Muscle of leg (tissue), 11 donors: ENCODE measurements around the gene BEST2. TPM values are rescaled to one million over a fixed set of nuclear protein-coding genes. Genes with fewer than 3 reads are reported as not detected.
A peak's percentile ranks its signal among the peaks of the same experiment; 100 is the strongest.
"Not testable (repeated sequence)": the region's sequence is repeated elsewhere in the genome, so short reads cannot be mapped to it uniquely, and the experiment has no call there.

Experiments used
- DNase-seq: peaks from one replicate; pipeline ENCODE4 v3.0.0; 2013
- H3K27ac ChIP-seq: one replicate; pipeline ENCODE4 v1.5.1; 2013; ENCODE audit warnings: mild to moderate bottlenecking, low read length, control low read depth
- H3K27me3 ChIP-seq: one replicate; pipeline ENCODE4 v1.6.1; 2013; ENCODE audit warnings: low read length; ENCODE audit not compliant: control insufficient read depth, insufficient read depth
- H3K36me3 ChIP-seq: one replicate; pipeline ENCODE4 v1.6.1; 2013; ENCODE audit warnings: low read length; ENCODE audit not compliant: control insufficient read depth, insufficient read depth
- H3K4me1 ChIP-seq: one replicate; pipeline ENCODE4 v1.6.1; 2013; ENCODE audit warnings: low read length; ENCODE audit not compliant: control insufficient read depth, insufficient read depth
- H3K4me3 ChIP-seq: one replicate; pipeline ENCODE4 v1.5.1; 2013; ENCODE audit warnings: low read length, control low read depth
- H3K9me3 ChIP-seq: replicated peaks from 2 replicates; pipeline ENCODE4 v1.6.1; 2013; ENCODE audit warnings: low read depth, low read length; ENCODE audit not compliant: control insufficient read depth
- WGBS: methylation state at CpG from one replicate; pipeline ENCODE4 v1.1.5; 2013; ENCODE audit warnings: missing lambda C conversion rate; ENCODE audit not compliant: insufficient coverage; 5-methylcytosine and 5-hydroxymethylcytosine counted together
- polyA plus RNA-seq, 8 donors: library from polyadenylated mRNA; unstranded; fragments of 120-200 nt; gene quantifications; one replicate each; pipeline versions ENCODE4 v1.2.1 to v1.2.3, GENCODE V29; 2013; ENCODE audit warnings: inconsistent platforms in 1 of 8, low replicate concordance in 1 of 8; ENCODE audit not compliant: insufficient read length in 8 of 8, insufficient read depth in 1 of 8
- total RNA-seq: library from RNA; stranded (reverse); fragments of 120-200 nt; gene quantifications from one replicate; pipeline ENCODE4 v1.2.4, GENCODE V29; 2013

The BEST2 gene
- total and polyA plus RNA-seq, 9 donors = 0.13 to 0.16 TPM; not detected in 7

GRCh38 chr19:12715929-12716328 is 35.7 kb upstream of the BEST2 start:
- WGBS = 100% methylated on average over 1 of the region's 3 CpGs
- Histone ChIP-seq H3K36me3 (peaks cover 74% of the 10 kb centered on the region), H3K4me1 (peaks cover 10% of the 10 kb centered on the region), H3K4me3 (no peak overlapping the region), H3K27me3 (no peaks in the 10 kb centered on the region), H3K9me3 (no peaks in the 10 kb centered on the region), H3K27ac (no peak overlapping the region)
- DNase-seq = no peak

- H3K4me1 ChIP-seq = peaks cover 33% of the 10 kb centered on the region
- H3K36me3 ChIP-seq = peaks cover 37% of the 10 kb centered on the region
- 89% methylated on average over 4 of the region's 10 CpGs for whole genome bisulfite sequencing
- H3K4me3 ChIP-seq = peak overlapping the region; percentile 65
- peak overlapping the region; percentile 96 for H3K27ac ChIP-seq
- H3K9me3 ChIP-seq = no peaks in the 10 kb centered on the region
- no peaks in the 10 kb centered on the region for H3K27me3 ChIP-seq
- no peak for DNase-seq
Observed at GRCh38 chr19:12720296-12720695, 31.3 kb upstream of the BEST2 start.

- Histone ChIP-seq H3K4me3 (peak overlapping the region; percentile 65), H3K4me1 (peaks cover 33% of the 10 kb centered on the region), H3K27ac (peak overlapping the region; percentile 96), H3K9me3 (no peaks in the 10 kb centered on the region), H3K36me3 (peaks cover 29% of the 10 kb centered on the region), H3K27me3 (no peaks in the 10 kb centered on the region)
- peak; percentile 52 for DNase-seq
- WGBS = 5% methylated on average over 59 of the region's 59 CpGs
Observed at GRCh38 chr19:12720851-12721655, 30.5 kb upstream of the BEST2 start.

GRCh38 chr19:12721656-12722565 is 29.7 kb upstream of the BEST2 start:
- Histone ChIP-seq H3K4me3 (peak overlapping the region; percentile 65), H3K27ac (peak overlapping the region; percentile 96), H3K27me3 (no peaks in the 10 kb centered on the region), H3K36me3 (peaks cover 24% of the 10 kb centered on the region), H3K4me1 (peaks cover 33% of the 10 kb centered on the region), H3K9me3 (no peaks in the 10 kb centered on the region)
- DNase-seq = peak; percentile 87
- under 1% methylated on average over 52 of the region's 65 CpGs for WGBS

GRCh38 chr19:12722566-12723380 is 28.8 kb upstream of the BEST2 start:
- 2% methylated on average over 11 of the region's 32 CpGs for WGBS
- peak overlapping the region; percentile 96 for H3K27ac ChIP-seq
- H3K36me3 ChIP-seq = peaks cover 18% of the 10 kb centered on the region
- H3K9me3 ChIP-seq = no peaks in the 10 kb centered on the region
- no peaks in the 10 kb centered on the region for H3K27me3 ChIP-seq
- H3K4me1 ChIP-seq = peaks cover 33% of the 10 kb centered on the region
- DNase-seq = peak; percentile 100
- H3K4me3 ChIP-seq = peak overlapping the region; percentile 73

GRCh38 chr19:12723381-12723640 is 28.3 kb upstream of the BEST2 start:
- Histone ChIP-seq H3K4me1 (peaks cover 33% of the 10 kb centered on the region), H3K4me3 (peak overlapping the region; percentile 73), H3K27me3 (no peaks in the 10 kb centered on the region), H3K36me3 (peaks cover 17% of the 10 kb centered on the region), H3K27ac (peak overlapping the region; percentile 96), H3K9me3 (no peaks in the 10 kb centered on the region)
- peak; percentile 33 for DNase-seq
- 3% methylated on average over 5 of the region's 7 CpGs for WGBS

- 3% methylated on average over 16 of the region's 28 CpGs for WGBS
- H3K4me1 ChIP-seq = peaks cover 33% of the 10 kb centered on the region
- H3K27ac ChIP-seq = peak within 1 kb of the TSS; percentile 96
- H3K9me3 ChIP-seq = no peaks in the 10 kb centered on the region
- no peaks in the 10 kb centered on the region for H3K27me3 ChIP-seq
- H3K4me3 ChIP-seq = peak within 1 kb of the TSS; percentile 73
- peaks cover 16% of the 10 kb centered on the region for H3K36me3 ChIP-seq
- peak; percentile 74 for DNase-seq
Observed at GRCh38 chr19:12723641-12724426, 27.8 kb upstream of the BEST2 start, which contains the start of gene TNPO2. TSS of gene TNPO2 (minus strand) at chr19:12723932. CDS start at chr19:12720977, 2,955 bp downstream.

- 94% methylated on average over 6 of the region's 10 CpGs for WGBS
- H3K9me3 ChIP-seq, H3K4me3 ChIP-seq, H3K27ac ChIP-seq, DNase-seq, H3K27me3 ChIP-seq: not testable (repeated sequence)
- Histone ChIP-seq H3K36me3 (peaks cover 26% of the 10 kb centered on the region), H3K4me1 (peaks cover 25% of the 10 kb centered on the region)
Observed at GRCh38 chr19:12725612-12726011, 26.0 kb upstream of the BEST2 start.

- Histone ChIP-seq H3K4me3 (no peak overlapping the region), H3K9me3 (no peaks in the 10 kb centered on the region), H3K36me3 (peaks cover 37% of the 10 kb centered on the region), H3K27ac (no peak overlapping the region), H3K27me3 (no peaks in the 10 kb centered on the region), H3K4me1 (peaks cover 17% of the 10 kb centered on the region)
- no CpG with 5 or more reads among the region's 2 CpGs for WGBS
- DNase-seq = no peak
Observed at GRCh38 chr19:12726988-12727316, 24.6 kb upstream of the BEST2 start.
